GM18499 (cell line): ENCODE results near the gene UGDH.
"Not testable (repeated sequence)": the region's sequence is repeated elsewhere in the genome, so short reads cannot be mapped to it uniquely, and the experiment has no call there.

Experiments used
- ATAC-seq: cut with Tn5 transposase; IDR thresholded peaks from one replicate; pipeline ENCODE4 v1.9.1; 2021; ENCODE audit warnings: moderate number of reproducible peaks; ENCODE audit not compliant: insufficient read depth, unreplicated experiment

The UGDH gene

GRCh38 chr4:39530682-39531081 lies 3.4 kb upstream of the UGDH start:
- ATAC-seq: no peak

GRCh38 chr4:39529534-39529933 lies 2.3 kb upstream of the UGDH start:
- ATAC-seq: no peak

- ATAC-seq: no peak
These were observed 824 bp upstream of the UGDH start for GRCh38 chr4:39528061-39528465.

- ATAC-seq: no peak
These were observed 409 bp downstream of the UGDH start for GRCh38 chr4:39526765-39527295.

- no peak for ATAC-seq
These were observed 1.2 kb downstream of the UGDH start for GRCh38 chr4:39525822-39526690.

GRCh38 chr4:39524161-39524957 lies 2.9 kb downstream of the UGDH start:
- ATAC-seq: no peak

GRCh38 chr4:39522068-39522467 lies 5.2 kb downstream of the UGDH start:
- no peak for ATAC-seq

GRCh38 chr4:39521253-39521919 lies 5.9 kb downstream of the UGDH start:
- ATAC-seq: no peak

GRCh38 chr4:39518484-39518883 lies 8.8 kb downstream of the UGDH start:
- ATAC-seq: no peak

- ATAC-seq: no peak
These were observed 10.8 kb downstream of the UGDH start for GRCh38 chr4:39516407-39516966.

- not testable (repeated sequence) for ATAC-seq
These were observed 11.4 kb downstream of the UGDH start for GRCh38 chr4:39515669-39516401.

GRCh38 chr4:39514888-39515401 lies 12.3 kb downstream of the UGDH start:
- ATAC-seq: no peak

GRCh38 chr4:39514266-39514665 lies 13.0 kb downstream of the UGDH start:
- not testable (repeated sequence) for ATAC-seq

GRCh38 chr4:39510348-39510929 lies 16.8 kb downstream of the UGDH start:
- no peak for ATAC-seq

- no peak for ATAC-seq
These were observed 21.7 kb downstream of the UGDH start for GRCh38 chr4:39505581-39505980.

GRCh38 chr4:39504538-39504937 lies 22.7 kb downstream of the UGDH start:
- ATAC-seq: no peak

GRCh38 chr4:39502664-39503035 lies 24.6 kb downstream of the UGDH start:
- not testable (repeated sequence) for ATAC-seq

GRCh38 chr4:39502019-39502663 lies 25.1 kb downstream of the UGDH start:
- ATAC-seq: no peak

- no peak for ATAC-seq
These were observed 28.6 kb downstream of the UGDH start for GRCh38 chr4:39498727-39499020.
